ENCODE results near the gene PCSK1N. TPM values are rescaled to one million over a fixed set of nuclear protein-coding genes. Genes with fewer than 3 reads are reported as not detected.
"Not testable (repeated sequence)": the region's sequence is repeated elsewhere in the genome, so short reads cannot be mapped to it uniquely, and the experiment has no call there.

The PCSK1N gene
- 1 to 10 TPM; 1.5 to 9.0 (median 2.4) TPM for total RNA-seq

DNA sequence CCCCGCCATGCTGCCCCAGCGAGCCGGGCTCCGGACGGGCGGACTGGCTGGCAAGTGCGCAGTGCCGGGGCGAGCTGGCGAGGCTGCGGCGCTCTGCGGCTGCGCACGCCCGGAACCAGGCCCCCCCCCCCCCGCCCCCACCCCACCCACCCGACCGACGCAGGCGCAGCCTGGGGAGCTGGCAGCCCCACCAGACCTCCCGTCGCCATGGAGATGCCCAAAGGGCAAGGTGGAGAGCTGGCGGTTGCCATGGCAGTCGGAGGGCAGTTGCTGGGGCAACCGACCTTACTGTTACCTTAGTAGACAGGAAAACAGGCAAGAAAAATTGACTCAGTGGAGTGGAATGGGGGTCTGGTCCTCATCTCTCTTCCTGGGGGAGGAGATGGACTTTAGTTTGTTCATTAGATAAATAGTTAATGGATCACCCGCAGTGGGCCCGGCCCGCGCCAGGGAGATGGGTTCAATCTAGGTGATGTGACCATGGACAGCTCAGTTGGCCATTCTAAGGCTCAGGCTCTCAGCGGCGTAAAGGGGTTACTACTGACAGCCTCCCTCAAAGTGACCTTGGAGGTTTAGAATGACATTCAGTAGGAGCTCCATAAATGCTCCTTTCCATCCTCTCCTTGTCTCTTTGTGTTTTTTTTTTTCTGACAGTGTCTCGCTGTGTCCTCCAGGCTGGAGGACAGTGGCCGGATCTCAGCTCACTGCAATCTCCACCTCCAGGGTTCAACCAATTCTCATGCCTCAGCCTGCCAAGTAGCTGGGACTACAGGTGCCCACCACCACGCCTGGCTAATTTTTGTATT is at the start of gene PCSK1N:
Gene PCSK1N, minus strand, starts transcription at position 87 of the 806 bp plus-strand sequence. Its CDS starts 78 bp downstream, at position 9.
- TF ChIP-seq POLR2A (IDR thresholded peaks at IDR 0.05) (no peak), CTCF (IDR thresholded peaks at IDR 0.05) (no peak), EP300 (IDR thresholded peaks at IDR 0.05) (no peak), POLR2AphosphoS5 (IDR thresholded peaks at IDR 0.05) (no peak)
- DNase-seq (ENCODE audit: low spot score in 2 of 2), result no peak
- H3K9me3 ChIP-seq, result no peaks in the 10 kb centered on the region
- H3K36me3 ChIP-seq, result no peaks in the 10 kb centered on the region
- no peak within 1 kb of the TSS for H3K27ac ChIP-seq
- H3K4me3 ChIP-seq, result peak within 1 kb of the TSS; percentile 50
- peaks cover 23% of the 10 kb centered on the region for H3K27me3 ChIP-seq
- 59% methylated on average over 12 of the region's 35 CpGs for WGBS
- peaks cover 6% of the 10 kb centered on the region for H3K4me1 ChIP-seq

- no peaks in the 10 kb centered on the region for H3K4me1 ChIP-seq
- H3K36me3 ChIP-seq, result no peaks in the 10 kb centered on the region
- no peaks in the 10 kb centered on the region for H3K9me3 ChIP-seq
- TF ChIP-seq CTCF (IDR thresholded peaks at IDR 0.05) (no peak), EP300 (IDR thresholded peaks at IDR 0.05) (no peak), POLR2A (IDR thresholded peaks at IDR 0.05) (no peak), POLR2AphosphoS5 (IDR thresholded peaks at IDR 0.05) (no peak)
- no peak overlapping the region for H3K4me3 ChIP-seq
- 73% methylated on average over 10 of the region's 10 CpGs for WGBS
- H3K27me3 ChIP-seq, result no peaks in the 10 kb centered on the region
- H3K27ac ChIP-seq, result no peak overlapping the region
- peak in 1 of 2 donors; percentile 19 for DNase-seq (ENCODE audit: low spot score in 2 of 2)
Observed at GRCh38 chrX:48883729-48884128, 48.3 kb upstream of the PCSK1N start.

DNA sequence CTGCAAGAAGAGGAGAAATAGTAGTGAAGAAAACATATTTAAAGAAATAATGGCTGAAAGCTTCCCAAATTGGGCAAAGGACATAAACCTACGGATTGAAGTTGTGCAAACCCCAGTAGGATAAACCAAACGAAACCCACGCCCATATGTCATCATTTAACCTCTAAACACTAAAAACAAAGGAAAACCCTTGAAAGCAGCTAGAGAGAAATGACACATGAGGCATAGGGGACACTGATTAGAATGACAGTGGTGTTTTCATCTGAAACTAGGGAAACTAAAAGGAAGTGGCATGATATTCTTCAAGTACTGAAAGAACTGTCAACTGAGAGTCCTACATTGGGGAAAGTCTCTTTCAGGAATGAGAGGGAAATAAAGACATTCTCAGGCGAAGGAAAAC is 41.5 kb upstream of the PCSK1N start:
- not testable (repeated sequence) for H3K4me1 ChIP-seq

DNA sequence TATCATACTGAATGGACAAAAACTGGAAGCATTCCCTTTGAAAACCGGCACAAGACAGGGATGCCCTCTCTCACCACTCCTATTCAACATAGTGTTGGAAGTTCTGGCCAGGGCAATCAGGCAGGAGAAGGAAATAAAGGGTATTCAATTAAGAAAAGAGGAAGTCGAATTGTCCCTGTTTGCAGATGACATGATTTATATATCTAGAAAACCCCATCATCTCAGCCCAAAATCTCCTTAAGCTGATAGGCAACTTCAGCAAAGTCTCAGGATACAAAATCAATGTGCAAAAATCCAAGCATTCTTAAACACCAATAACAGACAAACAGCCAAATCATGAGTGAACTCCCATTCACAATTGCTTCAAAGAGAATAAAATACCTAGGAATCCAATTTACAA is 36.6 kb upstream of the PCSK1N start:
- H3K4me1 ChIP-seq; H3K36me3 ChIP-seq; H3K27ac ChIP-seq; DNase-seq (ENCODE audit: low spot score in 2 of 2); H3K9me3 ChIP-seq; H3K4me3 ChIP-seq; H3K27me3 ChIP-seq: not testable (repeated sequence)
- 75% methylated on average over 2 of the region's 2 CpGs for WGBS

More for the DNA sequence above, 41.5 kb upstream of the PCSK1N start:
- WGBS, result 65% methylated on average over 4 of the region's 4 CpGs
- not testable (repeated sequence) for H3K36me3 ChIP-seq; H3K4me3 ChIP-seq; H3K27me3 ChIP-seq; H3K9me3 ChIP-seq; H3K27ac ChIP-seq; DNase-seq (ENCODE audit: low spot score in 2 of 2)

DNA sequence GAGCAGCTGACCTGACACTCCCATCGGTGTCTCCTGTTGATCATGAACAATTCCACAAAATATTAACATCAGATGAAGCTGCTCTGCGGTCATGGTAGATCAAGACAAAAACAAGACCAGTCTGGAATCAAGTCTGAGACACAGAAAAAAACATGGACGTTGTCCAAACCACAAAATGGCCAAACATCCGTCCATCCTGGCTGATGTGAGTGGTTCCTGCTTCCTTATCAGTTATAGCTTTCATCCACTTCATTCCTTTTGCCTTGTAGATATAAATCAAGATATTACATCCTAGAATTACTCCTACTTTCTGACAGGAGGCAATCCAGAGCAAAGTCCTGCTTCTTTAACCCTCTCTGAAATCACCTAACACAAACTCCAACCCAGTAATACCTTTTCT is 28.8 kb upstream of the PCSK1N start:
- Histone ChIP-seq H3K4me1 (no peaks in the 10 kb centered on the region), H3K36me3 (no peaks in the 10 kb centered on the region), H3K27me3 (no peaks in the 10 kb centered on the region), H3K9me3 (no peaks in the 10 kb centered on the region), H3K4me3 (no peak overlapping the region), H3K27ac (no peak overlapping the region)
- DNase-seq (ENCODE audit: low spot score in 2 of 2), result no peak
- TF ChIP-seq POLR2A (IDR thresholded peaks at IDR 0.05) (no peak), POLR2AphosphoS5 (IDR thresholded peaks at IDR 0.05) (no peak), EP300 (IDR thresholded peaks at IDR 0.05) (no peak), CTCF (IDR thresholded peaks at IDR 0.05) (no peak)
- 49% methylated on average over 4 of the region's 4 CpGs for WGBS

DNA sequence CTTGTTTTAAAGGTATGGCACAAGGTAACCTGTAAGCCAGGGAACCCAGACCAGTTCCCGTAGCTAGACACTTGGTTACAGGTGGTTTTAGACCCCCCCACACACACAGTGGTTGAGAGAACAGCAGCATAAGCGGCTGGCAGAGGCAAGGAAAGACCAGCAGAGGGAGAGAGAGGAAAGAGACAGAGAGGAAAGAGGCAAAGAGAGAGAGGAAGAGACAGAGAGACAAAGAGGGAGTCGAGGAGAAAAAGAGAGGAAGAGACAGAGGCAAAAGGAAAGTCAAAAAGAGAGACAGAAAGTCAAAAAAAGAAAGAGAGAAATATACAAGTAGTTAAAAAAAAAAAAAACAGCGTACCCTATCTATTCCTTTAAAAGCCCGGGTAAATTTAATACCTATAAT is 19.5 kb upstream of the PCSK1N start:
- Histone ChIP-seq H3K27me3 (no peaks in the 10 kb centered on the region), H3K36me3 (no peaks in the 10 kb centered on the region), H3K4me3 (no peak overlapping the region), H3K4me1 (no peaks in the 10 kb centered on the region), H3K9me3 (no peaks in the 10 kb centered on the region), H3K27ac (no peak overlapping the region)
- no peak for DNase-seq (ENCODE audit: low spot score in 2 of 2)
- 42% methylated on average over 5 of the region's 5 CpGs for WGBS
- no peak for TF ChIP-seq POLR2AphosphoS5 (IDR thresholded peaks at IDR 0.05)
- TF ChIP-seq CTCF (IDR thresholded peaks at IDR 0.05), result no peak
- TF ChIP-seq EP300 (IDR thresholded peaks at IDR 0.05), result no peak
- no peak for TF ChIP-seq POLR2A (IDR thresholded peaks at IDR 0.05)

DNA sequence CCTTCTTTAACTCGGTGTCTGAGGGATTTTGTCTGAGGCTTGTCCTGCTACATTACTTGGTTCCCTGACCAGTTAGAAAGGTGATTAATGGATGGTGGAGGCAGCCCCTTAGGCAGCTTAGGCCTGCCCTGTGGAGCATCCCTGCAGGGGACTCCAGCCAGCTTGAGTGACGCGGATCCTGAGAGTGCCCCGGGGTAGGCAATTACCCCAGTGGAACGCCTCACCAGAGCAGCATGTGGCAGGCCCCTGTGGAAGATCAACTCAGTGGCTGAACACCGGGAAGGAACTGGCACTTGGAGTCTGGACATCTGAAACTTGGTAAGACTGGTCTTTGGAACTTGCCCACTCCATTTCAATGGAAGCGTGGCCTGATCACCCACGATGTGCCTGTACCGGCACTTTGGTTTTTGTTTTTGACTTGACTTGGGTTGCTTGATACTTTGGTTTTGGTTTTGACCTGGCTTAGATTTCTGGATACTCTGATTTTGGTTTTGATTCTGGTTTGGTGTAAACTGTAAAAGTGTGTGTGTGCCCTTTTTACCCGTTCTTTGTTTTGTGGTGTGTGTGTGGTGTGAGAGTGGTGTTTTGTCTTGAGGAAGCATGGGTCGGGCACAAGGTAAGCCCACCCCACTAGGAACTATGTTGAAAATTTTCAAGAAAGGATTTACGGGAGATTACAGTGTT is 18.9 kb upstream of the PCSK1N start:
- not testable (repeated sequence) for H3K4me3 ChIP-seq; H3K36me3 ChIP-seq; H3K4me1 ChIP-seq; H3K27me3 ChIP-seq; H3K9me3 ChIP-seq; DNase-seq (ENCODE audit: low spot score in 2 of 2); H3K27ac ChIP-seq
- WGBS, result 89% methylated on average over 10 of the region's 12 CpGs

DNA sequence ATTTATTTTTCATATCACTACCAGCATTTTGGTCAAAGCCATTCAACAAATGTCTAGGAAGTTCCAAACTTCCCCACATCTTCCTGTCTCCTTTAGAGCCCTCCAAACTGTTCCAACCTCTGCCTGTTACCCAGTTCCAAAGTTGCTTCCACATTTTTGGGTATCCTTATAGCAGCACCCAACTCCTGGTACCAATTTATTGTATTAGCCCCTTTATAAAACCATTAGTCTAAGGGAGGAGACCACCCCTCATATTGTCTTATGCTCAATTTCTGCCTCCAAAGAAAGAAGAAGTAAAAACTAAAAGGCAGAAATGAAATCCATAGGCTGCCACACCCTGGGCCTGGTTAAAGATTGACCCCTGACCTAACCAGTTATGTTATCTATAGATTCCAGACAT is 18.1 kb upstream of the PCSK1N start:
- not testable (repeated sequence) for H3K4me3 ChIP-seq; H3K4me1 ChIP-seq; H3K27me3 ChIP-seq; H3K27ac ChIP-seq; H3K36me3 ChIP-seq; H3K9me3 ChIP-seq; DNase-seq (ENCODE audit: low spot score in 2 of 2)
